Spleen (tissue), 7 donors: ENCODE data around the gene SYNDIG1L.

Experiments
- CTCF ChIP-seq, 11 experiments: fragments of 200-600 bp in 7 of 11; fragments of 450-650 bp in 4 of 11; sonication (generic) in 4 of 11; IDR thresholded peaks in 8 of 11; conservative IDR thresholded peaks in 3 of 11; 1 replicate in 7 of 11; 2 replicates in 4 of 11; pipeline versions ENCODE4 v1.4.0 to v1.8.0; 2016 to 2021; ENCODE audit warnings: antibody characterized with exemption in 11 of 11, inconsistent platforms in 4 of 11, mild to moderate bottlenecking in 1 of 11
- POLR2A ChIP-seq, 3 donors: fragments of 450-650 bp; IDR thresholded peaks; one replicate each; pipeline ENCODE4 v1.5.1; 2017; ENCODE audit warnings: antibody characterized with exemption in 3 of 3, mild to moderate bottlenecking in 1 of 3
- POLR2AphosphoS5 ChIP-seq, 3 donors: sonication (generic); formaldehyde crosslinking; IDR thresholded peaks; one replicate each; pipeline ENCODE4 v1.5.1; 2017; ENCODE audit warnings: antibody characterized with exemption in 3 of 3
- donor health status: DM: no; HTN: no; CAD: no; lungs with moderate emphysema.
- donor health status: DM: no; HTN: no; CAD: no.
- donor health status: DM: no; HTN: no; CAD: no.

- no peak for TF ChIP-seq POLR2A (IDR thresholded peaks at IDR 0.05)
- no peak for TF ChIP-seq POLR2AphosphoS5 (IDR thresholded peaks at IDR 0.05)
- no peak for TF ChIP-seq CTCF (IDR thresholded peaks at IDR 0.05 in 8 of 11, conservative IDR thresholded peaks at IDR 0.05 in 3 of 11)
Observed at GRCh38 chr14:74459976-74460375, 34.0 kb upstream of the SYNDIG1L start.
